Fibroblast of lung (primary cell): ENCODE measurements around the gene CEP250.

Experiments used
- EZH2 ChIP-seq: IDR thresholded peaks from 2 replicates; pipeline ENCODE4 v1.5.1; 2012; ENCODE audit warnings: low read length, control low read depth, mild to moderate bottlenecking; ENCODE audit errors: missing control alignments
- TF ChIP-seq, protein P1 (sequence below), 2 donors: IDR thresholded peaks in 1 of 2; conservative IDR thresholded peaks in 1 of 2; 1 replicate in 1 of 2; 2 replicates in 1 of 2; pipeline ENCODE4 v1.5.1; 2011 to 2012; ENCODE audit warnings: low read length in 2 of 2, control low read depth in 1 of 2, inconsistent platforms in 1 of 2, low read depth in 1 of 2, mild to moderate bottlenecking in 1 of 2

DNA sequence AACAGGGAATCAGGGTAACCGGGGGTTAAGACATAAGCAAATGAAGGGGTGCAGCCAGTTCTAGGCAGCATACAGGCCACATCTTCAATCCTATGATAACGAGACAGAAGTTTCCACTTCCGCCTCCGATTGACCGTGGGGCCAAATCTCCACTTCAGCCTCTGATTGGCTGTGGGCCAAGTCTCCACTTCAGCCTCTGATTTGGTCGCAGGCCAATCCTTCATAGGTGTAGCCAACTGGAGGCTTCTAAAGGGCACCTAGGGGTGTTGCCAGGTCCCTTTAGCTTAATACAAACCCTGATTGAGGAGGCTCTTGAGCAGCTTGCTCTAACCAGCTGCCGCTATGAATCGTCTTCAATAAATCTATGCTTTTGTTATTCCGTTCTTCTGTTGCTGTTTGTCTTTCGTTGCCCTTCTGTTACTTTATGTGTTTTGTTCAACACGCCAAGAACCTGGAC, 84.4 kb downstream of the CEP250 start:
- TF ChIP-seq, protein P1, sequence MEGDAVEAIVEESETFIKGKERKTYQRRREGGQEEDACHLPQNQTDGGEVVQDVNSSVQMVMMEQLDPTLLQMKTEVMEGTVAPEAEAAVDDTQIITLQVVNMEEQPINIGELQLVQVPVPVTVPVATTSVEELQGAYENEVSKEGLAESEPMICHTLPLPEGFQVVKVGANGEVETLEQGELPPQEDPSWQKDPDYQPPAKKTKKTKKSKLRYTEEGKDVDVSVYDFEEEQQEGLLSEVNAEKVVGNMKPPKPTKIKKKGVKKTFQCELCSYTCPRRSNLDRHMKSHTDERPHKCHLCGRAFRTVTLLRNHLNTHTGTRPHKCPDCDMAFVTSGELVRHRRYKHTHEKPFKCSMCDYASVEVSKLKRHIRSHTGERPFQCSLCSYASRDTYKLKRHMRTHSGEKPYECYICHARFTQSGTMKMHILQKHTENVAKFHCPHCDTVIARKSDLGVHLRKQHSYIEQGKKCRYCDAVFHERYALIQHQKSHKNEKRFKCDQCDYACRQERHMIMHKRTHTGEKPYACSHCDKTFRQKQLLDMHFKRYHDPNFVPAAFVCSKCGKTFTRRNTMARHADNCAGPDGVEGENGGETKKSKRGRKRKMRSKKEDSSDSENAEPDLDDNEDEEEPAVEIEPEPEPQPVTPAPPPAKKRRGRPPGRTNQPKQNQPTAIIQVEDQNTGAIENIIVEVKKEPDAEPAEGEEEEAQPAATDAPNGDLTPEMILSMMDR (conservative IDR thresholded peaks at IDR 0.05 in 1 of 2, IDR thresholded peaks at IDR 0.05 in 1 of 2; ENCODE audit: low read depth in 1 of 2, low read length in 2 of 2): no peak
- TF ChIP-seq EZH2: no peak
